ENCODE measurements around the gene DOK3. TPM values are rescaled to one million over a fixed set of nuclear protein-coding genes. Genes with fewer than 3 reads are reported as not detected.

The DOK3 gene
- total RNA-seq, 1 donor from 2014 or later = 3.7 TPM

DNA sequence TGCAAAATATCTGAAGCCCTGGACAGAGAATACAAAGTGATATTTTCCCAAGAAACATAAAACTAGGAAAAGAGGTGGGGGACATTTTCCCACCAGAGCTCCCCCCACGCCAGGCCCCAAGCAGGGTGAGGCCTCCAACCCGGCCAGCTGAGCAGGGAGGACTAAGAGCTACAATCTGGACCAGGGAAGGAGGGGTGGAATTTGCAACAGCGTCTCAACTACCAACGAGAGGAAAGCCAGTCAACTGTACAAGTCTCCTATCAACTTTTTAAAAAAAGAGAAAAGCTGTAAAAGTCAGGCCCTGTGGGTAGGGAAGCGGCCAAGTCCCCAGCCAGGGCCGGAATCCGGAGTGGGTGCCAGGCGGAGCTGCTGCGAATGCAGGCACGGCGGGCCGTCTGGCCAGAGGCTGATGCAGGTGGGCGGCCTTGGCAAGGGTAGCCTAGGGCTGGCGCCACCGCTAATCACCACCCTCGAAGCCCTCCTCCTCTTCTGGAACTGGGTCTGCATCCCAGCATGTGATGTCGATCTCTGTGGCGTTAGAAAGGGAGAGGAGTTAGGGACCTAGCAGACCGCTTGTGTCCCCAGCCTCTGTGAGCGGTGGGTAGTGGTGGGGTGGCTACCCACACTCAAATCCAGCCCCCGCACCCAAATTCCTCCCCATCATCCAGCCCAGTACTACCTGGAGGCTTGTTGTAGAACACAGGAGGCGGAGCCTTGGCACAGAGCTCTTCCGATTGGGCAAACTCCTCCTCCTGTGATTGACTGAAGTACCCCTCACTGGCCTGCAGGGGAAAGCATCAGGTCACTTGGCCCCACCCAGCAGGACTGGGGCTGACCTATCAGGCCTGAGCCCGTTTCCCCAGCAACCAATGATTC lies 52.4 kb downstream of the DOK3 start:
- Mint-ChIP-seq H3K4me1 (ENCODE audit: low read depth) (peaks cover 22% of the 10 kb centered on the region), H3K4me3 (peak overlapping the region; percentile 61), H3K27ac (no peak overlapping the region), H3K9me3 (no peaks in the 10 kb centered on the region), H3K36me3 (ENCODE audit: low read depth) (peaks cover 4% of the 10 kb centered on the region), H3K27me3 (ENCODE audit: insufficient read depth) (peaks cover 13% of the 10 kb centered on the region)
- intact Hi-C loops (cut with micrococcal nuclease) = loop anchor here (1.0 to 5.0 kb wide), 5 partner anchors 15 to 325 kb away; partner anchors contain the start of genes NSD1, PDLIM7 and TMED9
- peak; percentile 53 for DNase-seq (ENCODE audit: low spot score)

DNA sequence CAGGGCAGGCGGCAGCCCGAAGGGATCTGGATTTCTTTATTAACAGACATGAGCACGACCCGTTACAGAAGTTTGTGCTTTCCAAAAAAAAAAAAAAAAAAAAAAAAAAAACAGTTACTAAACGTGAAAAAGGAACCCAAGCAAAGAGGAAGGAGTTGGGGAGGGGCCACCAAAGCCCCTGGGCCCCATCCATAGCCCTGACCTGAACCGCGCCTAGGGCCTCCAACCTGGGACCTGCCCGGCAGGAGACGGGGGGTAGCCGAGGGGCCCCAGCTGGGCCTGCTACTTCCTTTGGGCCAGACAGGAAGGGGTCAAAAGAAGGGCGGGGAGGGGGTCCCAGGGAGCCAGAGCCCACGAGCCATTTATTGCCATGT lies 53.0 kb downstream of the DOK3 start:
- peaks cover 4% of the 10 kb centered on the region for H3K36me3 Mint-ChIP-seq (ENCODE audit: low read depth)
- H3K27ac Mint-ChIP-seq = no peak overlapping the region
- no peaks in the 10 kb centered on the region for H3K9me3 Mint-ChIP-seq
- intact Hi-C loops (cut with micrococcal nuclease) = loop anchor here (1.0 to 5.0 kb wide), 5 partner anchors 16 to 324 kb away; partner anchors contain the start of genes NSD1, PDLIM7 and TMED9
- H3K4me1 Mint-ChIP-seq (ENCODE audit: low read depth) = peaks cover 16% of the 10 kb centered on the region
- DNase-seq (ENCODE audit: low spot score) = no peak
- peaks cover 18% of the 10 kb centered on the region for H3K27me3 Mint-ChIP-seq (ENCODE audit: insufficient read depth)
- H3K4me3 Mint-ChIP-seq = peak overlapping the region; percentile 84

DNA sequence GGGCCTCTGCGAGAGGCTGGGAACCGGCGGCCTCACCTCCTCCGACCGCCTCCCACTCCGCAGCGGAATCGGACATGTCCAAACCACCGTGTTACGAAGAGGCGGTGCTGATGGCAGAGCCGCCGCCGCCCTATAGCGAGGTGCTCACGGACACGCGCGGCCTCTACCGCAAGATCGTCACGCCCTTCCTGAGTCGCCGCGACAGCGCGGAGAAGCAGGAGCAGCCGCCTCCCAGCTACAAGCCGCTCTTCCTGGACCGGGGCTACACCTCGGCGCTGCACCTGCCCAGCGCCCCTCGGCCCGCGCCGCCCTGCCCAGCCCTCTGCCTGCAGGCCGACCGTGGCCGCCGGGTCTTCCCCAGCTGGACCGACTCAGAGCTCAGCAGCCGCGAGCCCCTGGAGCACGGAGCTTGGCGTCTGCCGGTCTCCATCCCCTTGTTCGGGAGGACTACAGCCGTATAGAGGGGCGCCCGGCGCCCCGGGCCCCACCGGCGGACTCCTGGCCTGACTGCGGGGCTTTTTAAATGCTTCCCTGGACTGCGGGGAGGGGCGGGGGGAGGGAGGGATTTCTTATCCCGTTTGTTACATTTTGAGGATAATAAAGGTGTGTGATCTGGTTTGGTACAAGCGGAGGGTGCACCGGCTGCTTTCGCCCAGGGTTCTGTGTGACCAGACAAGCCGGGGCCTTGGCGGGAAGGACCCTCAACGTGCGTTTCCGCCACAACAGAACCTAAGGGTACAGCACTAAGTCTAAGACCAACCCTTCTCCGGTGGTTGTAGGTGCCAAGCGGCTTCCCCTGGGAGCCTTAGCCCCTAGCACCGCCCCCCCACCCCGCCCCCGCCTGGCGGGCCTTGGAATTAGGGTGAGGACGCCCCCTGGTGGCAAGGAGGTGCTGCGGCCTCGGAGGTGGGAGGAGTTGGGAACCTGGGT lies 53.7 kb downstream of the DOK3 start:
- Mint-ChIP-seq H3K27ac (peak overlapping the region; percentile 81), H3K9me3 (no peaks in the 10 kb centered on the region), H3K4me1 (ENCODE audit: low read depth) (peaks cover 11% of the 10 kb centered on the region), H3K36me3 (ENCODE audit: low read depth) (peaks cover 4% of the 10 kb centered on the region), H3K4me3 (peak overlapping the region; percentile 84), H3K27me3 (ENCODE audit: insufficient read depth) (peaks cover 18% of the 10 kb centered on the region)
- peak; percentile 83 for DNase-seq (ENCODE audit: low spot score)
- intact Hi-C loops (cut with micrococcal nuclease) = loop anchor here (1.0 to 5.0 kb wide), 6 partner anchors 16 to 324 kb away; partner anchors contain the start of genes NSD1, PDLIM7 and TMED9

GRCh38 chr5:177455036-177455660 lies 54.5 kb downstream of the DOK3 start:
- H3K4me1 Mint-ChIP-seq (ENCODE audit: low read depth) = peaks cover 11% of the 10 kb centered on the region
- H3K27me3 Mint-ChIP-seq (ENCODE audit: insufficient read depth) = peaks cover 18% of the 10 kb centered on the region
- peaks cover 4% of the 10 kb centered on the region for H3K36me3 Mint-ChIP-seq (ENCODE audit: low read depth)
- peak overlapping the region; percentile 53 for H3K4me3 Mint-ChIP-seq
- H3K9me3 Mint-ChIP-seq = no peaks in the 10 kb centered on the region
- peak overlapping the region; percentile 40 for H3K27ac Mint-ChIP-seq
- intact Hi-C loops (cut with micrococcal nuclease) = loop anchor here (2.0 to 5.0 kb wide), 3 partner anchors 136 to 323 kb away; partner anchors contain the start of genes NSD1 and TMED9
- peak; percentile 88 for DNase-seq (ENCODE audit: low spot score)

DNA sequence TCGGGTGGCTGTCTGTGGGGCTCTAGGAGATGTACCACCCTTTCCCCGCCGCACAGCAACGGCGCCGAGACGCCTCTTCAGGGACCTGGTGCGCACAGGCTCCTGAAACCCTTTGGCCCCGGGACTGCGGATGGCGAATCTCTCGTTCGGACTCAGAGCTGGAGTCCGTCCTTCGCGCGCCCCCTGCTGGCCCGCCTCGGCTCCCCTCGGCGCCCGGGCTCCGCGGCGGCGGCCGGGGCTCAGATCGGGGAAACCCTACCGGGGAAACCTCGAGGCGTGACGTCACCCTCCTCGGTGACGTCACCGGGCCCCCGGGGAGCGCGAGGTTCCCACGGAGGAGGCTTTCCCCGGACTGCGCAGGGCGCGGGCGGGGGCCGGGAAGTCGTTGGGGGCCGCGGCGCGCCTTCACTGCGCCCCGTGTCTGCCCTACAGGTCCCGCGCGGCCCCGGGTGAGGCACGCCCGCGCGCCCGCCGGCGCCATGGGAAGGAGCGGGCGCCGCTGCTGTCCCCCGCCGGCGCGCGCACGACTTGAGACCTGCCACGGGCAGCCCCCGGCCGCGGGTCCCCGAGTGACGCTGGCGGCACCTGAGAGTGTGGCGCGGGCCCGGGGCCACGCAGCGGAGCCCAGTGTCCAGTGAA lies 55.1 kb downstream of the DOK3 start:
- Mint-ChIP-seq H3K4me3 (no peak overlapping the region), H3K27ac (peak overlapping the region; percentile 40), H3K9me3 (no peaks in the 10 kb centered on the region), H3K4me1 (ENCODE audit: low read depth) (peaks cover 11% of the 10 kb centered on the region), H3K36me3 (ENCODE audit: low read depth) (peaks cover 4% of the 10 kb centered on the region), H3K27me3 (ENCODE audit: insufficient read depth) (peaks cover 18% of the 10 kb centered on the region)
- intact Hi-C loops (cut with micrococcal nuclease) = loop anchor here (1.0 to 5.0 kb wide), 7 partner anchors 8 to 322 kb away; partner anchors contain the start of genes NSD1, PRR7 and TMED9
- peak; percentile 89 for DNase-seq (ENCODE audit: low spot score)

GRCh38 chr5:177453852-177454396 lies 55.7 kb downstream of the DOK3 start:
- no peak for DNase-seq (ENCODE audit: low spot score)
- Mint-ChIP-seq H3K9me3 (no peaks in the 10 kb centered on the region), H3K27me3 (ENCODE audit: insufficient read depth) (peaks cover 18% of the 10 kb centered on the region), H3K27ac (peak overlapping the region; percentile 79), H3K4me3 (peak overlapping the region; percentile 77), H3K36me3 (ENCODE audit: low read depth) (peaks cover 4% of the 10 kb centered on the region), H3K4me1 (ENCODE audit: low read depth) (peaks cover 11% of the 10 kb centered on the region)
- intact Hi-C loops (cut with micrococcal nuclease) = loop anchor here (1.0 to 2.0 kb wide), 5 partner anchors 8 to 135 kb away; partner anchors contain the start of gene PRR7

DNA sequence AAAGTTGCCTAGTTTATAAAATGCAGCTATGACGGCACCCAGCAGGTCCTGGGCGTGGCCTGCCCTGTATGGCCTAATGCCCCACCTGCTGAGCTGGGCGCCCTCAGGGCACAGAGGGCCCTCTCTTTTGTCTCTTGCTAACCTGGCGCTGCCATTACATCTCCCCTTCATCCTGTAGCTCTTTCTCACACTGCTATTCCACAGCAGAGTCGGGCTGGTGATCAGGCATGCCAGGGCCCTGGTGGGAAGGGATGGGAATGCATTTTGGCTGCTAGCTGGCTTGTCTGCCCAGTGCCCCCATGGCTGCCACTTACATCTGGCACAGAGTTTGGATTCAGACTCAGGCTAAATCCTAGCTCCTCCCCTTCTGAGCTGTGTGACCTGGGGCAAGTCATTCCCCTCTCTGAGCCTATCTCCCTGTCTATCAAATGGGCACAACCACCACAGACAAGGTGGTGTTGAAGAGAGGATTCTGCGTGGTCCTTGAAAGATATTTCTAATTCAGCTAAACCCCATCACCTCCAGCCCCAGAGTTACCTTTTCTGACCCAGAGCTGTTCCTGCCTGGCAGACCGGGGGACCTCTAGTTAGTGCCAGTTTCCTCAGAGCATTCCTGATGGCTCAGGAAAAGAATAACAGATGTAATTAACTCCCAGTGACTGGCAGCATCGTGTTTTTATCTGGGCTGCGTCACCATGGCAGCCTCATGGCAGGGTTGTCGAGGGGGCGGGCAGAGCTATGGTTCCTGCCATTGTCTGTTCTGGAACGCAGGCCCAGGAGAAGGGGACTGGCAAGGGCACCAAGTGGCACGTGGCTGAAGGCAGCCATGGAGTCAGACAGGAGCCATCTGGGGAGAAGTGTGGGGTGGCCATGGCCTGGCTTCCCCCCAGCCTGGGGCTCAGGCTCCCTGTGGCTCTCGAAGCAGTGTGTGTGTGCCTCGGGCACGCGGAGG lies 56.7 kb downstream of the DOK3 start:
- Mint-ChIP-seq H3K36me3 (ENCODE audit: low read depth) (peaks cover 4% of the 10 kb centered on the region), H3K27me3 (ENCODE audit: insufficient read depth) (peaks cover 25% of the 10 kb centered on the region), H3K4me3 (peak overlapping the region; percentile 10), H3K9me3 (no peaks in the 10 kb centered on the region), H3K4me1 (ENCODE audit: low read depth) (peaks cover 20% of the 10 kb centered on the region), H3K27ac (peak overlapping the region; percentile 18)
- no peak for DNase-seq (ENCODE audit: low spot score)
- intact Hi-C loops (cut with micrococcal nuclease) = no loop called here

Other genes starting within 250 kb of the DOK3 start
- 19.7 and 22.4 TPM in 2 replicates for gene RAB24, start 206.1 kb downstream of the DOK3 start, total RNA-seq
- gene PRELID1, start 206.0 kb downstream of the DOK3 start, total RNA-seq = 239 and 250 TPM in 2 replicates
- gene MXD3, start 197.9 kb downstream of the DOK3 start, total RNA-seq = 9.6 and 11.8 TPM in 2 replicates
- gene LMAN2, start 158.2 kb downstream of the DOK3 start, total RNA-seq = 108 and 118 TPM in 2 replicates
- gene RGS14, start 151.9 kb downstream of the DOK3 start, total RNA-seq = 37.8 and 41.3 TPM in 2 replicates
- 0.26 TPM in 1 of 2 replicates, not detected in the other for gene SLC34A1, start 125.4 kb downstream of the DOK3 start, total RNA-seq
- not detected in 2 replicates for gene PFN3, start 109.2 kb downstream of the DOK3 start, total RNA-seq
- gene F12, start 100.3 kb downstream of the DOK3 start, total RNA-seq = 1.3 and 2.2 TPM in 2 replicates
- gene GRK6, start 83.2 kb downstream of the DOK3 start, total RNA-seq = 122 and 132 TPM in 2 replicates
- gene PRR7, start 63.0 kb downstream of the DOK3 start, total RNA-seq = 10.3 and 11.2 TPM in 2 replicates
- 13.1 and 14.4 TPM in 2 replicates for gene DBN1, start 36.2 kb downstream of the DOK3 start, total RNA-seq
- gene PDLIM7, start 12.2 kb downstream of the DOK3 start, total RNA-seq = 49.2 and 49.9 TPM in 2 replicates
- gene DDX41, start 7.1 kb upstream of the DOK3 start, total RNA-seq = 151 and 166 TPM in 2 replicates
- gene FAM193B, start 44.7 kb upstream of the DOK3 start, total RNA-seq = 70.9 and 79.4 TPM in 2 replicates
- gene TMED9, start 82.4 kb upstream of the DOK3 start, total RNA-seq = 174 and 175 TPM in 2 replicates
- gene B4GALT7, start 90.3 kb upstream of the DOK3 start, total RNA-seq = 27.7 and 28.4 TPM in 2 replicates

All from activated T-helper 1 cell treated with anti-CD3 and anti-CD28 coated beads, Interleukin-12 subunit alpha, Interleukin-12 subunit beta, Interleukin-2, Interleukin-4 antibody, amounts not matched to agents 30 ng/mL and 10 ng/mL and 1 ng/mL, durations not matched to agents 14 hours and 24 hours and 36 hours (primary cell).